ENCODE results near the gene SREBF1. TPM values are rescaled to one million over a fixed set of nuclear protein-coding genes. Genes with fewer than 3 reads are reported as not detected.

SREBF1 gene
- polyA plus RNA-seq, 1 experiment, result 13.6 TPM

DNA sequence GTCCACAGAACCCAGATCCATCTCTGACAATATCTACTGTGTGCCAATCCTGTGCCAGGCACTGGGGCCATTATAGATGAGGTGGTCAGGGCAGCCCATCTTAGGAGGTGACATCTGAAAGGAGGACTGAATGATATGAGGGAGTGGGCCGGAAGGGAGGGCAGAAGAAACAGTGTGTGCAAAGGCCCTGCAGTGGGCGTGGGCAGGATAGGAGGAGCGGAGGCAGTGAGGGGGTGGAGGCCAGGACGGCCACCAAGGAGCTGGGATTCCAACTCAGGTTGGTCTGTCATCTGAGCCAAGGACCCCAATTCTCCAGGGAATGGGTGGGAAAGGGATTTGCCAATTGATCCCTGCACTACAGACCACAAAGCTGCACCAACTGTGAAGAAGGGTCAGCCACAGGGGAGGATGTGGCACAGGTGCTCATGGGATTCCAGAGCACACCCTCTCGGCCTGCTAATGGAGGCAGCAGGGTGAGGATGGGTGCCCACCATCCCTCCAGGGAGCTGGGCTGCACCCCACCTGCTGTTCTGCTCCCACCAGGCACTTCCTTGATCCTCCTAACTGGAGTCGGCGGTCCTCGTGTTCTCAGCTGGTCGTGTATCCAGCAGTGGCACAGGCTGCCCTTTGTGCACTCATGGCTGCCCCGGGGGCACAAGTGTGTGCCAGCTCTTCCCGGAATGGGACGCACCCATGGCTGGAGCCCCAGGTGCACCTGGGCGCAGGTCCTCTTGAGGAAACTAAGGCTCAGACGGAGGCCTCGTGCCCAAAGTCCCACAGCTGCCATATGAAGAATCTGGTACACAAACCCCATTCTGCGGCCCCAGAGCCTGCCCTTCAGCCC, 9.6 kb downstream of the SREBF1 start:
- Histone ChIP-seq H3K9me3 (ENCODE audit: control insufficient read depth, insufficient read depth, low read length) (no peaks in the 10 kb centered on the region; the same call in 1 of the 2 replicates), H3K4me3 (ENCODE audit: low read depth, low read length) (no peak overlapping the region), H3K27me3 (ENCODE audit: control insufficient read depth, insufficient read depth, low read length) (no peaks in the 10 kb centered on the region), H3K27ac (ENCODE audit: low read depth, low read length) (no peak overlapping the region)
- POLR2A ChIA-PET, result interaction anchor here (0.9 to 1.2 kb wide), 2 partner anchors 9 kb away, joined by 5 to 6 read pairs; partner anchors contain the start of gene SREBF1
- TF ChIP-seq, protein P1, sequence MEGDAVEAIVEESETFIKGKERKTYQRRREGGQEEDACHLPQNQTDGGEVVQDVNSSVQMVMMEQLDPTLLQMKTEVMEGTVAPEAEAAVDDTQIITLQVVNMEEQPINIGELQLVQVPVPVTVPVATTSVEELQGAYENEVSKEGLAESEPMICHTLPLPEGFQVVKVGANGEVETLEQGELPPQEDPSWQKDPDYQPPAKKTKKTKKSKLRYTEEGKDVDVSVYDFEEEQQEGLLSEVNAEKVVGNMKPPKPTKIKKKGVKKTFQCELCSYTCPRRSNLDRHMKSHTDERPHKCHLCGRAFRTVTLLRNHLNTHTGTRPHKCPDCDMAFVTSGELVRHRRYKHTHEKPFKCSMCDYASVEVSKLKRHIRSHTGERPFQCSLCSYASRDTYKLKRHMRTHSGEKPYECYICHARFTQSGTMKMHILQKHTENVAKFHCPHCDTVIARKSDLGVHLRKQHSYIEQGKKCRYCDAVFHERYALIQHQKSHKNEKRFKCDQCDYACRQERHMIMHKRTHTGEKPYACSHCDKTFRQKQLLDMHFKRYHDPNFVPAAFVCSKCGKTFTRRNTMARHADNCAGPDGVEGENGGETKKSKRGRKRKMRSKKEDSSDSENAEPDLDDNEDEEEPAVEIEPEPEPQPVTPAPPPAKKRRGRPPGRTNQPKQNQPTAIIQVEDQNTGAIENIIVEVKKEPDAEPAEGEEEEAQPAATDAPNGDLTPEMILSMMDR (IDR thresholded peaks at IDR 0.05; ENCODE audit: low read depth, low read length), result no peak
- DNase-seq (ENCODE audit: low read depth, low spot score), result no peak
- CTCF ChIA-PET, result interaction anchor here (0.6 kb wide), 1 partner anchor 19 kb away, joined by 5 read pairs; no protein-coding TSS in a partner anchor

DNA sequence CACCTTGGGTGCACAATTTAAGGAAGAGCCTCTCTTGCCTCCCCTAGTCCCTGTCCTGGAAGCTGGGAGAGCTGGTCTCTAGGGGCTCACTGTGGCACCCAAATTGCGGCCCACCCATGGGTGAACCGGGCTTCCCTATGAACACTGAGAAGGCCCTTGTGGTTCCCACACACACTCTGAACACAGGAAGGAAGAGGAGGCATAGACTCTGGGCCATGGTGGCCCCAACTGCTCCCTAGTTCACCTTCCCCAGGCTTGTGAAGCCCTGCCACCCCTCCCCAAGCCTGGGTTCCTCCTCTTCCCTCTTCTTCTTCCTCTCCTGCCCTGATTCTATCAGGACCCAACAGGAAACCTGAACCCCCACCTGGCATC, 10.5 kb downstream of the SREBF1 start:
- Histone ChIP-seq H3K27me3 (ENCODE audit: control insufficient read depth, insufficient read depth, low read length) (no peaks in the 10 kb centered on the region), H3K4me3 (ENCODE audit: low read depth, low read length) (no peak overlapping the region), H3K9me3 (ENCODE audit: control insufficient read depth, insufficient read depth, low read length) (no peaks in the 10 kb centered on the region; the same call in 1 of the 2 replicates), H3K27ac (ENCODE audit: low read depth, low read length) (no peak overlapping the region)
- ChIA-PET POLR2A (interaction anchor here (1.2 kb wide), 1 partner anchor 10 kb away, joined by 6 read pairs; no protein-coding TSS in a partner anchor), CTCF (interaction anchor here (0.6 kb wide), 2 partner anchors 204 to 214 kb away, joined by 3 to 5 read pairs; no protein-coding TSS in a partner anchor)
- DNase-seq (ENCODE audit: low read depth, low spot score), result no peak
- TF ChIP-seq, protein P1 (IDR thresholded peaks at IDR 0.05; ENCODE audit: low read depth, low read length), result no peak

DNA sequence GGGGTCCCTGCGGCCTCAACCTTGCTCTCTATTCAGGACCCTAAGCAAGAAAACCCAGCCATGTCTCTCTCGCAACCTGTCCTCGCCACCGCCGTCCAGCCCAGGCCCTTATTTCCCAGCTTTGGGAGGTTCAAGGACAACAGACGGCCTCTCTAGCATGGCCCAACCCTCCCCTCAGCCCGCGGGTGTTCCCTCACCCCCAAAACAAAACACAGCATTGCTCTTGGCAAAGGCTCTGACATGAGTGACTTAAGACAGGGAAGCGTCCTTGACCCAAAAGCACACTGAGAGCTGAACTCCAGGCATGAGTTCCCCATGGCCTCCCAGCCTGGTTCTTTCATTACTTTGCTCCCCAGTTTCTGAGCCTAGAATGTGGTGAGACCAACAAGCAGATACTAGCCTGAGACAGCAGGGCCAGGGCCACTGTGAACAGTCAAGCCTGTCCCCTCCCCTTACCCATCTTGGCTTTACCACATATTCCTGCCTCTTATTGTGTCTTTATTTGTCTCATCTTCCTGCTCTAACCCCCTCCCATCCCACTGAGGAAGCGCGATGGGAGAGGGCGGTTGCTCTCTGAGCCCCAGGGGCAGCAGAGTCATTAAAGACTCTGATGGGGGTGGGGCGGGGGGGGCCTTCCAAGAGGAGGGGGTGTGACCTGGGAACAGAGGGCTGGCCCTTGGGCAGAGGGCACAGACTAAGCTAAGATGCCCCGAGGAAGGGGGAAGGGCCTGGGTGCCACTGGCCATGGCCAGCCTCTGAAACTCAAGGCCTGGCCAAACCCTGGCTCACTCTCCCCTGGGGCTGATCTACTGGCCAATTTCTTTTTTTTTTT, 11.8 kb downstream of the SREBF1 start:
- CTCF ChIA-PET, result no interaction called here
- no peak overlapping the region for H3K4me3 ChIP-seq (ENCODE audit: low read depth, low read length)
- no peak for DNase-seq (ENCODE audit: low read depth, low spot score)
- H3K9me3 ChIP-seq (ENCODE audit: control insufficient read depth, insufficient read depth, low read length), result no peaks in the 10 kb centered on the region; the same call in 1 of the 2 replicates
- no peak overlapping the region for H3K27ac ChIP-seq (ENCODE audit: low read depth, low read length)
- POLR2A ChIA-PET, result no interaction called here
- TF ChIP-seq, protein P1 (IDR thresholded peaks at IDR 0.05; ENCODE audit: low read depth, low read length), result no peak
- H3K27me3 ChIP-seq (ENCODE audit: control insufficient read depth, insufficient read depth, low read length), result no peaks in the 10 kb centered on the region

DNA sequence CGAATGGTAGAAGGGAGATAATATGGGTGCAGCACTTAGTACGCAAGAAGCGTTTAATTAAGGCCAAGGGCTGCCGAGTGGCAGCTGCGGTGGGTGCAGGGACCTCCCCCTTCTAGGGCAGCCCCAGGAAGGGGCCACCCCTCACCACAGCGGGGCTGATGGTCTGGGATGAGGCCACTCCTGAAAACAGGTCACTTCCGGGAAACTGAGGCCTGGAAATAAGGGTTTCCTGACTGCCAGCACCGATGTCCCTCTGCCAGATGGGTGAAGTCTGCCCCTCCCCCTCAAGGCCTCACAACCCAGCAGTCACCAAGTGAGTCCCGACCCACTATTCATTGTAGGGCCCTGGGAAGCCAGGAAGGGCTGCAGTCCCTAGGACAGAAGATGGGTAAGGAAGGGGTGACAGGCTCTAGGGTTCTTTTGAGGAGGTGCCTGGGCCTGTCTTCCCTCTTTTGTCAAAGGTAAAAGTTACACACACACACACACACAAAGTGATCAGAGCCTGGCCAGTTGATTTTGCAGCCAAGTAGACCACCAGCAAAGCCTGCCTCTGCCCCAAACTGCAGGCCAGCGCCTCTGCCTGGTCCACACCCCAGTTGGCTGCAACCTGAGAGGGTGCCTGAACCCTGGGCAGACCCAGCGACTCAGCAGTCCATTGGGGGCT, 12.5 kb downstream of the SREBF1 start:
- TF ChIP-seq, protein P1 (IDR thresholded peaks at IDR 0.05; ENCODE audit: low read depth, low read length), result no peak
- CTCF ChIA-PET, result no interaction called here
- peak overlapping the region; percentile 77 for H3K27ac ChIP-seq (ENCODE audit: low read depth, low read length)
- H3K27me3 ChIP-seq (ENCODE audit: control insufficient read depth, insufficient read depth, low read length), result no peaks in the 10 kb centered on the region
- H3K4me3 ChIP-seq (ENCODE audit: low read depth, low read length), result peak overlapping the region; percentile 35
- no peaks in the 10 kb centered on the region; the same call in 1 of the 2 replicates for H3K9me3 ChIP-seq (ENCODE audit: control insufficient read depth, insufficient read depth, low read length)
- no peak for DNase-seq (ENCODE audit: low read depth, low spot score)
- POLR2A ChIA-PET, result interaction anchor here (1.2 kb wide), 1 partner anchor 12 kb away, joined by 5 read pairs; no protein-coding TSS in a partner anchor

Data from AG04450 (cell line).